Amniotic epithelial cell (primary cell): Measurements from ENCODE around the gene NR1D2.

Experiments used
- DNase-seq: peaks from one replicate; pipeline ENCODE4 v3.0.0-alpha.2; 2010; ENCODE audit warnings: low read depth

Gene NR1D2

GRCh38 chr3:23931597-23931996 is 13.5 kb upstream of the NR1D2 start:
- DNase-seq, result no peak

- DNase-seq, result no peak
These were observed 12.5 kb upstream of the NR1D2 start for GRCh38 chr3:23932571-23932970.

- no peak for DNase-seq
These were observed 10.8 kb upstream of the NR1D2 start for GRCh38 chr3:23934253-23934652.

- DNase-seq, result no peak
These were observed 7.8 kb upstream of the NR1D2 start for GRCh38 chr3:23937296-23937695.

- no peak for DNase-seq
These were observed 6.4 kb upstream of the NR1D2 start for GRCh38 chr3:23938688-23939087.

GRCh38 chr3:23940775-23941174 is 4.3 kb upstream of the NR1D2 start:
- no peak for DNase-seq

- no peak for DNase-seq
These were observed 3.6 kb upstream of the NR1D2 start for GRCh38 chr3:23941440-23941839.

- no peak for DNase-seq
These were observed 2.5 kb upstream of the NR1D2 start for GRCh38 chr3:23942546-23942945.

GRCh38 chr3:23944007-23944783 is 891 bp upstream of the NR1D2 start:
- DNase-seq, result no peak

- no peak for DNase-seq
These were observed 502 bp downstream of the NR1D2 start for GRCh38 chr3:23945663-23945912.

GRCh38 chr3:23945913-23946687 is 1.0 kb downstream of the NR1D2 start:
- peak; percentile 88 for DNase-seq

- peak; percentile 58 for DNase-seq
These were observed 3.7 kb downstream of the NR1D2 start for GRCh38 chr3:23948761-23949160.

- DNase-seq, result no peak
These were observed 4.7 kb downstream of the NR1D2 start for GRCh38 chr3:23949784-23950183.

- no peak for DNase-seq
These were observed 5.2 kb downstream of the NR1D2 start for GRCh38 chr3:23950293-23950692.

- DNase-seq, result no peak
These were observed 7.6 kb downstream of the NR1D2 start for GRCh38 chr3:23952646-23953045.

GRCh38 chr3:23953523-23953922 is 8.4 kb downstream of the NR1D2 start:
- DNase-seq, result no peak

- no peak for DNase-seq
These were observed 9.1 kb downstream of the NR1D2 start for GRCh38 chr3:23954144-23954543.

GRCh38 chr3:23956701-23957100 is 11.6 kb downstream of the NR1D2 start:
- DNase-seq, result no peak

GRCh38 chr3:23959135-23959900 is 14.2 kb downstream of the NR1D2 start:
- peak; percentile 79 for DNase-seq

- DNase-seq, result no peak
These were observed 15.6 kb downstream of the NR1D2 start for GRCh38 chr3:23960649-23961048.

- no peak for DNase-seq
These were observed 16.0 kb downstream of the NR1D2 start for GRCh38 chr3:23961066-23961465.

GRCh38 chr3:23961913-23962312 is 16.8 kb downstream of the NR1D2 start:
- DNase-seq, result no peak
